H1 (cell line): Measurements from ENCODE around the gene ASB1. TPM values are rescaled to one million over a fixed set of nuclear protein-coding genes. Genes with fewer than 3 reads are reported as not detected.
A peak's percentile ranks its signal among the peaks of the same experiment; 100 is the strongest.

Source experiments
- CTCF ChIA-PET: fragments of 300-600 bp; sonication (Branson Sonifier 250); formaldehyde crosslinking; loops from one replicate; lab custom pipeline; 2021; ENCODE audit not compliant: partially characterized antibody; lab: Charles Lee
- POLR2A ChIA-PET: fragments of 300-600 bp; sonication (Branson Sonifier 250); formaldehyde crosslinking; loops from one replicate; lab custom pipeline; 2021; ENCODE audit warnings: inconsistent platforms; ENCODE audit not compliant: partially characterized antibody; lab: Charles Lee
- DNase-seq, 2 experiments: peaks; one replicate each; pipeline versions ENCODE4 v3.0.0 to v3.0.0-alpha.2; 2010 to 2022; ENCODE audit warnings: low spot score in 2 of 2, low read depth in 1 of 2, mixed read lengths in 1 of 2
- FAIRE-seq: peaks from 2 replicates; lab custom pipeline; 2011; peaks lifted over from hg19 to GRCh38; lab: Jason Lieb, UNC
- H2AFZ ChIP-seq: 2 replicates; pipeline ENCODE4 v1.8.1; 2012; ENCODE audit warnings: low read length, inconsistent platforms
- H2AK5ac ChIP-seq: 2 replicates; pipeline ENCODE4 v1.6.1; 2013; ENCODE audit warnings: low read depth, low read length
- H2BK120ac ChIP-seq: replicated peaks from 2 replicates; pipeline ENCODE3; 2013; ENCODE audit warnings: low read depth, low read length, inconsistent platforms
- H2BK12ac ChIP-seq: 2 replicates; pipeline ENCODE4 v1.6.1; 2013; ENCODE audit warnings: low read depth, low read length
- H2BK15ac ChIP-seq: 2 replicates; pipeline ENCODE4 v1.6.1; 2013; ENCODE audit warnings: low read length
- H2BK20ac ChIP-seq: 2 replicates; pipeline ENCODE4 v1.6.1; 2013; ENCODE audit warnings: low read length
- H2BK5ac ChIP-seq: 2 replicates; pipeline ENCODE4 v1.6.1; 2013; ENCODE audit warnings: low read depth, low read length
- H3K14ac ChIP-seq: 2 replicates; pipeline ENCODE4 v1.6.1; 2013; ENCODE audit warnings: inconsistent platforms; ENCODE audit not compliant: insufficient read length
- H3K18ac ChIP-seq: 2 replicates; pipeline ENCODE4 v1.6.1; 2013; ENCODE audit warnings: low read length; ENCODE audit errors: extremely low read depth
- H3K23ac ChIP-seq: 2 replicates; pipeline ENCODE4 v1.6.1; 2013; ENCODE audit warnings: inconsistent platforms; ENCODE audit not compliant: insufficient read length
- H3K23me2 ChIP-seq: 2 replicates; pipeline ENCODE4 v1.6.1; 2013; ENCODE audit warnings: low read depth, low read length
- H3K27ac ChIP-seq: 2 replicates; pipeline ENCODE4 v1.6.1; 2011; ENCODE audit warnings: low read depth, low read length, inconsistent platforms
- H3K27me3 ChIP-seq, 4 experiments: replicated peaks in 1 of 4; 1 replicate in 1 of 4; 2 replicates in 3 of 4; pipeline versions ENCODE4 v1.6.1 to v1.8.1; 2011 to 2013; ENCODE audit warnings: low read length in 3 of 4, mild to moderate bottlenecking in 3 of 4, inconsistent platforms in 2 of 4, mixed read lengths in 2 of 4, moderate library complexity in 1 of 4; ENCODE audit not compliant: control insufficient read depth in 3 of 4, insufficient read depth in 3 of 4; ENCODE audit errors: extremely low read depth in 1 of 4
- H3K36me3 ChIP-seq, 4 experiments: 2 replicates each; pipeline versions ENCODE4 v1.6.1 to v1.8.1; 2011 to 2013; ENCODE audit warnings: mild to moderate bottlenecking in 4 of 4, low read length in 3 of 4, moderate library complexity in 2 of 4, control low read depth in 1 of 4, inconsistent platforms in 1 of 4; ENCODE audit not compliant: insufficient read depth in 4 of 4, control insufficient read depth in 2 of 4
- H3K4ac ChIP-seq: replicated peaks from 2 replicates; pipeline ENCODE3; 2013; ENCODE audit warnings: low read length, low read depth, mixed read lengths, inconsistent platforms; ENCODE audit not compliant: insufficient read length
- H3K4me1 ChIP-seq, 4 experiments: replicated peaks in 1 of 4; 1 replicate in 1 of 4; 2 replicates in 3 of 4; pipeline versions ENCODE4 v1.6.1 to v1.8.1; 2011 to 2013; ENCODE audit warnings: low read length in 3 of 4, inconsistent platforms in 2 of 4, mixed read lengths in 1 of 4; ENCODE audit not compliant: insufficient read depth in 4 of 4, control insufficient read depth in 3 of 4
- H3K4me2 ChIP-seq, 2 experiments: 2 replicates each; pipeline versions ENCODE4 v1.6.1 to v1.8.1; 2011 to 2013; ENCODE audit warnings: low read depth in 2 of 2, low read length in 2 of 2, control low read depth in 1 of 2, inconsistent platforms in 1 of 2, mild to moderate bottlenecking in 1 of 2; ENCODE audit not compliant: insufficient read depth in 1 of 2
- H3K4me3 ChIP-seq, 4 experiments: fragments of 200-600, 300-600 bp in 1 of 4; sonication (generic), shearing (Covaris generic), sonication (Bioruptor Twin) in 1 of 4; 2 replicates each; pipeline versions ENCODE4 v1.5.1 to v1.8.1; 2011 to 2016; ENCODE audit warnings: low read length in 4 of 4, low read depth in 3 of 4, control low read depth in 2 of 4, inconsistent platforms in 2 of 4, mild to moderate bottlenecking in 2 of 4, mixed read lengths in 1 of 4, moderate library complexity in 1 of 4; ENCODE audit not compliant: insufficient read depth in 2 of 4; ENCODE audit errors: extremely low read depth in 1 of 4
- H3K56ac ChIP-seq: replicated peaks from 2 replicates; pipeline ENCODE3; 2013; ENCODE audit warnings: low read depth, mild to moderate bottlenecking, mixed read lengths, low read length, inconsistent platforms; ENCODE audit not compliant: insufficient read length
- H3K79me1 ChIP-seq: 2 replicates; pipeline ENCODE4 v1.6.1; 2013; ENCODE audit warnings: low read depth, low read length, control low read depth
- H3K79me2 ChIP-seq, 2 experiments: 2 replicates each; pipeline versions ENCODE4 v1.6.1 to v1.8.1; 2012 to 2013; ENCODE audit warnings: low read length in 2 of 2, mild to moderate bottlenecking in 2 of 2, inconsistent platforms in 1 of 2; ENCODE audit not compliant: insufficient read depth in 2 of 2, control insufficient read depth in 1 of 2
- H3K9ac ChIP-seq, 4 experiments: replicated peaks in 1 of 4; 1 replicate in 1 of 4; 2 replicates in 3 of 4; pipeline versions ENCODE4 v1.6.1 to v1.8.1; 2011 to 2013; ENCODE audit warnings: low read depth in 3 of 4, low read length in 3 of 4, control low read depth in 2 of 4, mild to moderate bottlenecking in 2 of 4, moderate library complexity in 2 of 4, inconsistent platforms in 1 of 4; ENCODE audit errors: extremely low read depth in 1 of 4
- H3K9me3 ChIP-seq, 2 experiments: 2 replicates each; pipeline versions ENCODE4 v1.6.1 to v1.8.1; 2012 to 2013; ENCODE audit warnings: mild to moderate bottlenecking in 2 of 2, moderate library complexity in 2 of 2, control low read depth in 1 of 2, inconsistent platforms in 1 of 2, low read depth in 1 of 2, low read length in 1 of 2, mixed read lengths in 1 of 2; ENCODE audit not compliant: insufficient read depth in 2 of 2
- H4K20me1 ChIP-seq, 2 experiments: replicated peaks in 1 of 2; 2 replicates each; pipeline versions ENCODE3 to v1.8.1; 2011 to 2013; ENCODE audit warnings: inconsistent platforms in 2 of 2, low read length in 2 of 2, mild to moderate bottlenecking in 1 of 2; ENCODE audit not compliant: insufficient read depth in 2 of 2, control insufficient read depth in 1 of 2
- H4K5ac ChIP-seq: 2 replicates; pipeline ENCODE4 v1.6.1; 2013; ENCODE audit warnings: low read length, low read depth, mixed read lengths, inconsistent platforms; ENCODE audit not compliant: insufficient read length
- H4K8ac ChIP-seq: 2 replicates; pipeline ENCODE4 v1.8.0; 2013; ENCODE audit warnings: mild to moderate bottlenecking, moderate library complexity, low read length, inconsistent platforms; ENCODE audit not compliant: insufficient read depth; ENCODE audit errors: extremely low read depth
- H4K91ac ChIP-seq: replicated peaks from 2 replicates; pipeline ENCODE3; 2013; ENCODE audit warnings: low read length, mixed read lengths, inconsistent platforms; ENCODE audit not compliant: insufficient read length
- CREB1 ChIP-seq: IDR thresholded peaks from 2 replicates; pipeline ENCODE4 v1.6.1; 2012; ENCODE audit warnings: inconsistent platforms
- FOSL1 ChIP-seq: IDR thresholded peaks from 2 replicates; pipeline ENCODE4 v1.6.1; 2011; ENCODE audit warnings: mild to moderate bottlenecking, low read depth, low read length, moderate library complexity; ENCODE audit not compliant: insufficient read depth
- GABPA ChIP-seq: IDR thresholded peaks from 2 replicates; pipeline ENCODE4 v1.6.1; 2011; ENCODE audit warnings: mild to moderate bottlenecking, low read length, moderate library complexity, borderline replicate concordance; ENCODE audit not compliant: insufficient read depth
- HDAC6 ChIP-seq: IDR thresholded peaks from one replicate; pipeline ENCODE4 v1.7.1; 2012; ENCODE audit warnings: low read depth, mild to moderate bottlenecking, inconsistent platforms, low read length, moderate library complexity
- KDM1A ChIP-seq: fragments of 200-600, 300-600 bp; sonication (generic); IDR thresholded peaks from 2 replicates; pipeline ENCODE4 v1.7.1; 2016; ENCODE audit warnings: mild to moderate bottlenecking, low read length, borderline replicate concordance
- MAX ChIP-seq: IDR thresholded peaks from 2 replicates; pipeline ENCODE4 v1.6.1; 2012; ENCODE audit warnings: inconsistent platforms
- NRF1 ChIP-seq: IDR thresholded peaks from 2 replicates; pipeline ENCODE4 v1.6.1; 2011; ENCODE audit warnings: mild to moderate bottlenecking, low read depth, low read length, improper control_type of control experiment
- RAD21 ChIP-seq, 2 experiments: IDR thresholded peaks in 1 of 2; conservative IDR thresholded peaks in 1 of 2; 2 replicates each; pipeline ENCODE4 v1.6.1; 2011; ENCODE audit warnings: low read depth in 2 of 2, low read length in 2 of 2, improper control_type of control experiment in 1 of 2, inconsistent platforms in 1 of 2, mild to moderate bottlenecking in 1 of 2, moderate library complexity in 1 of 2
- RBBP5 ChIP-seq: IDR thresholded peaks from 2 replicates; pipeline ENCODE4 v1.7.1; 2012; ENCODE audit warnings: low read depth, mild to moderate bottlenecking, inconsistent platforms, low read length, moderate library complexity, borderline replicate concordance
- SIN3A ChIP-seq, 2 experiments: IDR thresholded peaks in 1 of 2; conservative IDR thresholded peaks in 1 of 2; 2 replicates each; pipeline ENCODE4 v1.6.1; 2011 to 2012; ENCODE audit warnings: low read length in 2 of 2, improper control_type of control experiment in 1 of 2, low read depth in 1 of 2, mild to moderate bottlenecking in 1 of 2
- SRF ChIP-seq: IDR thresholded peaks from 2 replicates; pipeline ENCODE4 v1.6.1; 2011; ENCODE audit warnings: mild to moderate bottlenecking, low read depth, low read length, moderate library complexity
- TAF1 ChIP-seq: IDR thresholded peaks from 2 replicates; pipeline ENCODE4 v1.6.1; 2011; ENCODE audit warnings: mild to moderate bottlenecking, low read depth, low read length
- TAF7 ChIP-seq: optimal IDR thresholded peaks from 2 replicates; pipeline ENCODE3; 2011; ENCODE audit warnings: low read depth, mild to moderate bottlenecking, inconsistent platforms, low read length, moderate library complexity, borderline replicate concordance
- TBP ChIP-seq: IDR thresholded peaks from 2 replicates; pipeline ENCODE4 v1.6.1; 2011; ENCODE audit warnings: low read depth, low read length, improper control_type of control experiment
- WGBS, 2 experiments: shearing (Covaris generic) in 1 of 2; methylation state at CpG; one replicate each; pipeline versions ENCODE4 v1.1.6 to v1.1.7; 2013 to 2015; ENCODE audit warnings: low lambda C conversion rate in 2 of 2, mixed read lengths in 2 of 2, inconsistent platforms in 1 of 2, low coverage in 1 of 2, missing lambda C conversion rate in 1 of 2; ENCODE audit not compliant: insufficient replicate concordance in 2 of 2, insufficient coverage in 1 of 2, insufficient read length in 1 of 2; ENCODE audit errors: extremely low coverage in 1 of 2, missing lambda C conversion rate in 1 of 2; 5-methylcytosine and 5-hydroxymethylcytosine counted together
- polyA plus RNA-seq, 7 experiments: library from polyadenylated mRNA; depleted of rRNA in 3 of 7; stranded (reverse) in 5 of 7; unstranded in 2 of 7; fragments of >200 nt in 5 of 7; fragments of 200-250 nt in 2 of 7; gene quantifications; 1 replicate in 5 of 7; 2 replicates in 1 of 7; 4 replicates in 1 of 7; pipeline versions ENCODE4 v1.2.1 to v1.2.3, GENCODE V29; 2011 to 2013; ENCODE audit warnings: missing spikeins in 2 of 7, mixed read lengths in 2 of 7
- total RNA-seq: library from RNA; stranded (reverse); fragmentation: NEBNext Ultra II Directional; extraction: Animal tissue kit (Norgen Biotek cat#: 25700); gene quantifications from 2 replicates; pipeline ENCODE4 v1.2.1, GENCODE V29; 2021

Gene ASB1
- total and polyA plus RNA-seq, 2 of the 8 experiments (the other 6 are each of a cell fraction or from before 2014, with no cell fraction given) = 24.1 to 36.0 TPM

GRCh38 chr2:238501311-238501710 is 74.6 kb downstream of the ASB1 start:
- no peaks in the 10 kb centered on the region; a peak in 1 of 8 replicates for H3K36me3 ChIP-seq
- H2BK12ac ChIP-seq = no peak overlapping the region
- no peak overlapping the region for H3K4ac ChIP-seq
- no peaks in the 10 kb centered on the region for H3K79me1 ChIP-seq
- 89% methylated on average over 5 of the region's 5 CpGs; no CpG with 5 or more reads in 1 of the 2 experiments for WGBS, 2 experiments
- peaks cover 3 to 9% of the 10 kb centered on the region in 2 experiments; a peak in 2 of 4 replicates for H3K9me3 ChIP-seq
- peaks cover 4% of the 10 kb centered on the region; the same call in 1 of the 2 replicates for H3K23me2 ChIP-seq
- no peak overlapping the region for H3K18ac ChIP-seq
- H3K4me2 ChIP-seq = no peak overlapping the region
- CTCF ChIA-PET = no interaction called here
- H2AK5ac ChIP-seq = no peak overlapping the region
- no peaks in the 10 kb centered on the region for H3K79me2 ChIP-seq
- H3K14ac ChIP-seq = no peak overlapping the region
- no peak overlapping the region for H4K8ac ChIP-seq
- H3K23ac ChIP-seq = no peak overlapping the region
- H3K27ac ChIP-seq = no peak overlapping the region
- no peaks in the 10 kb centered on the region for H3K27me3 ChIP-seq
- no peak overlapping the region for H2AFZ ChIP-seq
- H4K20me1 ChIP-seq = peaks cover 0 to 3% of the 10 kb centered on the region in 2 experiments
- no peak overlapping the region for H2BK20ac ChIP-seq
- no peak overlapping the region for H3K4me3 ChIP-seq
- DNase-seq = peak in 1 of 2 experiments; percentile 29
- H4K5ac ChIP-seq = no peak overlapping the region
- no peak overlapping the region for H4K91ac ChIP-seq
- POLR2A ChIA-PET = no interaction called here
- H2BK120ac ChIP-seq = no peak overlapping the region
- H3K56ac ChIP-seq = no peak overlapping the region
- no peak overlapping the region for H2BK5ac ChIP-seq
- H2BK15ac ChIP-seq = no peak overlapping the region
- FAIRE-seq = no peak
- H3K4me1 ChIP-seq = peaks cover 0 to 2% (median under 1%) of the 10 kb centered on the region in 4 experiments; a peak in 1 of 7 replicates
- H3K9ac ChIP-seq = no peak overlapping the region
- no peak for TF ChIP-seq HDAC6
- no peak for TF ChIP-seq CREB1
- TF ChIP-seq NRF1 = no peak
- no peak for TF ChIP-seq GABPA
- TF ChIP-seq KDM1A = no peak
- no peak for TF ChIP-seq TBP
- no peak for TF ChIP-seq SIN3A (conservative IDR thresholded peaks at IDR 0.05 in 1 of 2, IDR thresholded peaks at IDR 0.05 in 1 of 2; ENCODE audit: low read depth in 1 of 2, low read length in 2 of 2)
- TF ChIP-seq TAF1 = no peak
- no peak for TF ChIP-seq TAF7
- TF ChIP-seq MAX = no peak
- no peak for TF ChIP-seq RAD21 (IDR thresholded peaks at IDR 0.05 in 1 of 2, conservative IDR thresholded peaks at IDR 0.05 in 1 of 2; ENCODE audit: low read depth in 2 of 2, low read length in 2 of 2)
- TF ChIP-seq RBBP5 = no peak
- TF ChIP-seq SRF = no peak
- no peak for TF ChIP-seq FOSL1
